B cell (primary cell): Measurements from ENCODE around the gene SCARB1.

Experiments
- CTCF ChIP-seq: fragments of 200-600 bp; IDR thresholded peaks from one replicate; pipeline ENCODE4 v1.8.0; 2022; ENCODE audit warnings: antibody characterized with exemption, mild to moderate bottlenecking
- EZH2 ChIP-seq: IDR thresholded peaks from 2 replicates; pipeline ENCODE4 v1.6.1; 2012; ENCODE audit warnings: borderline replicate concordance, low read depth, mild to moderate bottlenecking, moderate library complexity, low read length; ENCODE audit not compliant: insufficient read depth, poor library complexity, severe bottlenecking

GRCh38 chr12:124909831-124910560 lies 46.3 kb upstream of the SCARB1 start:
- no peak for TF ChIP-seq EZH2
- no peak for TF ChIP-seq CTCF
